SH-SY5Y (cell line): ENCODE results near the gene LRP4.

Experiments used
- GATA2 ChIP-seq: IDR thresholded peaks from 2 replicates; pipeline ENCODE4 v1.6.1; 2011; ENCODE audit warnings: mild to moderate bottlenecking, low read depth, low read length
- GATA3 ChIP-seq: IDR thresholded peaks from 2 replicates; pipeline ENCODE4 v1.6.1; 2011; ENCODE audit warnings: low read depth, mild to moderate bottlenecking, low read length, moderate library complexity

DNA sequence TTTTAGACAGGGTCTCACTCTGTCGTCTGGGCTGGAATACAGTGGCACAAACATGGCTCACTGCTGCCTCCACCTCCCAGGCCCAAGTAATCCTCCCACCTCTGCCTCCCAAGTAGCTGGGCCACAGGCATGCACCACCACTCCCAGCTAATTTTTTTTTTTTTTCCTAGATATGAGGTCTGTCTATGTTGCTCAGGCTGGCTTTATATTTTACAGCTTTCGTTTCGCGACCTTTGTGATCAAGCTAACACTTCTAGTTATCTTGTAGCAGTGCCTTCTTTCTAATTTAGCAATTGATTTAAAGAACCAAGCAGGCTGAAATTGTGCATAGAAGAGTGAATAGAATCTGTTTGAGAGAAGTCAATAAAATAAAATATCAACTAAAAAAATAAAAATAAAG lies 83.5 kb downstream of the LRP4 start:
- no peak for TF ChIP-seq GATA2
- no peak for TF ChIP-seq GATA3
